IMR-90 (cell line): Measurements from ENCODE around the gene DCAF11. TPM values are rescaled to one million over a fixed set of nuclear protein-coding genes. Genes with fewer than 3 reads are reported as not detected.

Experiments
- ATAC-seq: fragments of 200-7000 bp; cut with Tn5 transposase; 2 replicates; pipeline ENCODE4 v1.9.1; 2020; ENCODE audit warnings: low read depth, mild to moderate bottlenecking, moderate library complexity
- BruUV-seq: library from RNA; stranded (reverse); fragments of 400-500 nt; replicated peaks from 2 replicates; lab custom pipeline; 2021; lab: Mats Ljungman, UMichigan
- CTCF ChIA-PET: fragments of 300-600 bp; formaldehyde crosslinking; extraction: SDS; loops from one replicate; lab custom pipeline; 2021; ENCODE audit warnings: antibody characterized with exemption; lab: Yijun Ruan, JAX
- POLR2A ChIA-PET: fragments of 300-600 bp; sonication (Branson Sonifier 250); formaldehyde crosslinking; loops from one replicate; lab custom pipeline; 2022; ENCODE audit warnings: antibody characterized with exemption; ENCODE audit not compliant: unreplicated experiment; lab: Charles Lee
- DNase-seq: peaks from one replicate; pipeline ENCODE4 v3.0.0; 2013
- H2AFZ ChIP-seq: replicated peaks from 2 replicates; pipeline ENCODE3; 2013; ENCODE audit warnings: low read length, mild to moderate bottlenecking; ENCODE audit not compliant: poor library complexity
- H2AK5ac ChIP-seq: 2 replicates; pipeline ENCODE4 v1.6.1; 2013; ENCODE audit warnings: low read depth, low read length, inconsistent platforms
- H2AK9ac ChIP-seq: replicated peaks from 2 replicates; pipeline ENCODE3; 2013; ENCODE audit warnings: mild to moderate bottlenecking, low read depth, low read length, moderate library complexity; ENCODE audit not compliant: poor library complexity
- H2BK120ac ChIP-seq: 2 replicates; pipeline ENCODE4 v1.6.1; 2013; ENCODE audit warnings: low read depth, low read length, inconsistent platforms
- H2BK15ac ChIP-seq: 3 replicates; pipeline ENCODE4 v1.6.1; 2013; ENCODE audit warnings: low read depth, low read length, inconsistent platforms
- H2BK20ac ChIP-seq: 2 replicates; pipeline ENCODE4 v1.6.1; 2013; ENCODE audit warnings: low read depth, mild to moderate bottlenecking, inconsistent platforms, low read length, moderate library complexity
- H2BK5ac ChIP-seq: 2 replicates; pipeline ENCODE4 v1.6.1; 2013; ENCODE audit warnings: mild to moderate bottlenecking, low read depth, low read length, inconsistent platforms; ENCODE audit not compliant: poor library complexity, severe bottlenecking
- H3K14ac ChIP-seq: replicated peaks from 2 replicates; pipeline ENCODE4 v1.6.1; 2013; ENCODE audit warnings: low read depth, low read length, inconsistent platforms
- H3K18ac ChIP-seq: 2 replicates; pipeline ENCODE4 v1.6.1; 2013; ENCODE audit warnings: low read depth, low read length, control low read depth
- H3K23ac ChIP-seq: 2 replicates; pipeline ENCODE4 v1.6.1; 2013; ENCODE audit warnings: low read depth, low read length, inconsistent platforms
- H3K27ac ChIP-seq: 2 replicates; pipeline ENCODE4 v1.5.1; 2013; ENCODE audit warnings: mild to moderate bottlenecking, control low read depth, low read length; ENCODE audit not compliant: insufficient read depth
- H3K27me3 ChIP-seq: 2 replicates; pipeline ENCODE4 v1.6.1; 2013; ENCODE audit warnings: low read length; ENCODE audit not compliant: control insufficient read depth, insufficient read depth
- H3K36me3 ChIP-seq: 2 replicates; pipeline ENCODE4 v1.6.1; 2013; ENCODE audit warnings: low read length, mixed read lengths; ENCODE audit not compliant: control insufficient read depth, insufficient read depth
- H3K4ac ChIP-seq: 2 replicates; pipeline ENCODE4 v1.6.1; 2013; ENCODE audit warnings: low read depth, low read length, inconsistent platforms
- H3K4me1 ChIP-seq: 2 replicates; pipeline ENCODE4 v1.6.1; 2013; ENCODE audit warnings: low read length, mixed read lengths; ENCODE audit not compliant: control insufficient read depth, insufficient read depth
- H3K4me2 ChIP-seq: 2 replicates; pipeline ENCODE4 v1.6.1; 2013; ENCODE audit warnings: low read depth, mild to moderate bottlenecking, control low read depth, low read length, moderate library complexity
- H3K4me3 ChIP-seq: 2 replicates; pipeline ENCODE4 v1.5.1; 2013; ENCODE audit warnings: low read depth, mild to moderate bottlenecking, control low read depth, low read length, moderate library complexity; ENCODE audit not compliant: insufficient read depth
- H3K56ac ChIP-seq: 2 replicates; pipeline ENCODE4 v1.6.1; 2013; ENCODE audit warnings: low read length, inconsistent platforms; ENCODE audit not compliant: insufficient read depth; ENCODE audit errors: extremely low read depth
- H3K79me1 ChIP-seq, 2 experiments: 2 replicates each; pipeline ENCODE4 v1.6.1; 2013; ENCODE audit warnings: low read length in 2 of 2, inconsistent platforms in 1 of 2, low read depth in 1 of 2
- H3K9ac ChIP-seq: 2 replicates; pipeline ENCODE4 v1.6.1; 2013; ENCODE audit warnings: low read depth, low read length, control low read depth
- H3K9me1 ChIP-seq: 2 replicates; pipeline ENCODE4 v1.6.1; 2013; ENCODE audit warnings: low read length, inconsistent platforms; ENCODE audit not compliant: insufficient read depth
- H3K9me3 ChIP-seq: 2 replicates; pipeline ENCODE4 v1.6.1; 2013; ENCODE audit warnings: low read length; ENCODE audit not compliant: control insufficient read depth, insufficient read depth
- H4K20me1 ChIP-seq: 2 replicates; pipeline ENCODE4 v1.6.1; 2013; ENCODE audit warnings: low read length, inconsistent platforms; ENCODE audit not compliant: insufficient read depth
- H4K5ac ChIP-seq: 2 replicates; pipeline ENCODE4 v1.6.1; 2013; ENCODE audit warnings: mild to moderate bottlenecking, low read depth, low read length, control low read depth
- H4K8ac ChIP-seq, 2 experiments: 2 replicates each; pipeline ENCODE4 v1.6.1; 2013; ENCODE audit warnings: low read depth in 2 of 2, low read length in 2 of 2, control low read depth in 1 of 2, inconsistent platforms in 1 of 2
- H4K91ac ChIP-seq: 2 replicates; pipeline ENCODE4 v1.6.1; 2013; ENCODE audit warnings: low read depth, low read length, inconsistent platforms; ENCODE audit not compliant: insufficient read depth
- CEBPB ChIP-seq: IDR thresholded peaks from 2 replicates; pipeline ENCODE4 v1.6.1; 2012; ENCODE audit warnings: low read depth, low read length, improper control_type of control experiment
- CHD1 ChIP-seq: IDR thresholded peaks from 2 replicates; pipeline ENCODE4 v1.6.1; 2012; ENCODE audit warnings: low read depth, low read length, improper control_type of control experiment
- CTCF ChIP-seq: conservative IDR thresholded peaks from 2 replicates; pipeline ENCODE4 v1.5.1; 2012; ENCODE audit warnings: mild to moderate bottlenecking, low read depth, low read length, improper control_type of control experiment
- FOS ChIP-seq: fragments of 150-350 bp; IDR thresholded peaks from 2 replicates; pipeline ENCODE4 v1.6.1; 2016; ENCODE audit warnings: low read depth, low read length
- MAFK ChIP-seq: IDR thresholded peaks from 2 replicates; pipeline ENCODE4 v1.6.1; 2012; ENCODE audit warnings: low read depth, low read length, improper control_type of control experiment
- MAZ ChIP-seq: IDR thresholded peaks from 2 replicates; pipeline ENCODE4 v1.6.1; 2012; ENCODE audit warnings: low read depth, mild to moderate bottlenecking, low read length, improper control_type of control experiment, moderate library complexity, borderline replicate concordance
- MXI1 ChIP-seq: IDR thresholded peaks from 2 replicates; pipeline ENCODE4 v1.6.1; 2012; ENCODE audit warnings: low read depth, mild to moderate bottlenecking, low read length, moderate library complexity, borderline replicate concordance
- NFE2L2 ChIP-seq: fragments of 150-350 bp; IDR thresholded peaks from 2 replicates; pipeline ENCODE4 v1.6.1; 2016; ENCODE audit warnings: low read depth, mild to moderate bottlenecking, low read length
- POLR2A ChIP-seq: IDR thresholded peaks from 2 replicates; pipeline ENCODE4 v1.6.1; 2012; ENCODE audit warnings: mild to moderate bottlenecking, low read depth, low read length
- RAD21 ChIP-seq: IDR thresholded peaks from 2 replicates; pipeline ENCODE4 v1.6.1; 2012; ENCODE audit warnings: low read length, improper control_type of control experiment
- SMC3 ChIP-seq: fragments of 150-350 bp; IDR thresholded peaks from 2 replicates; pipeline ENCODE4 v1.6.1; 2016; ENCODE audit warnings: low read depth, mild to moderate bottlenecking, antibody characterized with exemption, low read length, moderate library complexity
- USF2 ChIP-seq: fragments of 150-350 bp; IDR thresholded peaks from 2 replicates; pipeline ENCODE4 v1.6.1; 2017; ENCODE audit warnings: mild to moderate bottlenecking, antibody characterized with exemption, low read length, low read depth
- WGBS, 2 experiments: methylation state at CpG; one replicate each; pipeline versions ENCODE4 v1.1.5 to v1.1.7; 2013; ENCODE audit warnings: missing lambda C conversion rate in 2 of 2; ENCODE audit not compliant: insufficient read length in 1 of 2; ENCODE audit errors: extremely low coverage in 2 of 2; 5-methylcytosine and 5-hydroxymethylcytosine counted together
- dilution Hi-C: fragments of 300-500 bp; cut with HindIII; formaldehyde crosslinking; loops from one replicate; pipeline ENCODE4 v1.14.3; 2018; ENCODE audit warnings: low sequenced_read_pairs; ENCODE audit not compliant: unreplicated experiment
- in situ Hi-C: fragments of 300-500 bp; cut with MboI; formaldehyde crosslinking; loops from 3 replicates; pipeline ENCODE4 v1.14.3; 2019; ENCODE audit warnings: low sequenced_read_pairs, inconsistent platforms, mixed read lengths
- intact Hi-C: fragments of 100-400 bp; cut with micrococcal nuclease; formaldehyde crosslinking; loops from 2 replicates; pipeline ENCODE4 v1.10.0; 2022
- polyA plus RNA-seq, 3 experiments: library from polyadenylated mRNA; depleted of rRNA; stranded (reverse); fragments of >200 nt; gene quantifications; 2 replicates each; pipeline ENCODE4 v1.2.3, GENCODE V29; 2012; ENCODE audit warnings: low replicate concordance in 1 of 3
- total RNA-seq: library from RNA; depleted of rRNA; stranded (reverse); fragments of >200 nt; gene quantifications from 2 replicates; pipeline ENCODE4 v1.2.3, GENCODE V29; 2012

The DCAF11 gene
- total and polyA plus RNA-seq, 2 of the 4 experiments (the other 2 are of a cell fraction) = 21.0 to 52.0 TPM

- Histone ChIP-seq H2AFZ (peak overlapping the region; percentile 77), H2BK120ac (no peak overlapping the region), H3K18ac (no peak overlapping the region), H2AK5ac (no peak overlapping the region), H3K9ac (no peak overlapping the region), H2AK9ac (no peak overlapping the region), H3K14ac (no peak overlapping the region), H3K27ac (no peak overlapping the region), H3K27me3 (no peaks in the 10 kb centered on the region), H3K79me1 (no peaks in the 10 kb centered on the region), H3K9me3 (no peaks in the 10 kb centered on the region; the same call in 1 of the 2 replicates), H3K9me1 (no peaks in the 10 kb centered on the region), H2BK20ac (no peak overlapping the region), H3K23ac (no peak overlapping the region), H4K20me1 (no peaks in the 10 kb centered on the region), H3K4me2 (no peak overlapping the region), H3K4me1 (no peaks in the 10 kb centered on the region), H4K91ac (no peak overlapping the region), H4K5ac (no peak overlapping the region), H3K4ac (no peak overlapping the region), H2BK15ac (no peak overlapping the region), H3K4me3 (no peak overlapping the region), H3K36me3 (peaks cover 6% of the 10 kb centered on the region), H3K56ac (no peak overlapping the region), H2BK5ac (no peak overlapping the region), H4K8ac (peak overlapping the region in 1 of 2 experiments; percentile 65; a peak in 1 of 4 replicates)
- dilution Hi-C loops = no loop called here
- BruUV-seq = no TSS peak
- intact Hi-C loops = loop anchor here (1.0 kb wide), 2 partner anchors 50 to 94 kb away; no protein-coding TSS in a partner anchor
- POLR2A ChIA-PET = interaction anchor here (0.7 kb wide), 1 partner anchor 28 kb away, joined by 3 read pairs; no protein-coding TSS in a partner anchor
- WGBS, 2 experiments = 100% methylated on average over 1 of the region's 5 CpGs; no CpG with 5 or more reads in 1 of the 2 experiments
- no peak for DNase-seq
- in situ Hi-C loops = no loop called here
- CTCF ChIA-PET = interaction anchor here (0.5 to 3.9 kb wide), 23 partner anchors 10 to 257 kb away, joined by 3 to 41 read pairs (median 4); partner anchors contain the start of genes CARMIL3, EMC9, IRF9 and PCK2
- TF ChIP-seq MAFK (no peak), RAD21 (no peak), MXI1 (no peak), CTCF (no peak), USF2 (no peak), CHD1 (no peak), FOS (no peak), MAZ (no peak), SMC3 (no peak), POLR2A (no peak), CEBPB (no peak), NFE2L2 (no peak)
- ATAC-seq = no peak; the same call in 1 of the 2 replicates
These were observed 6.2 kb upstream of the DCAF11 start for GRCh38 chr14:24108336-24108874.
